GM23248 (cell line): ENCODE measurements around the gene NUP214. TPM values are rescaled to one million over a fixed set of nuclear protein-coding genes. Genes with fewer than 3 reads are reported as not detected.

ENCODE experiments used
- DNase-seq: peaks from one replicate; pipeline ENCODE4 v3.0.0-alpha.2; 2015
- H2AFZ ChIP-seq: fragments of 200-600 bp; sonication (generic); 2 replicates; pipeline ENCODE4 v1.6.1; 2016; ENCODE audit warnings: antibody characterized with exemption
- H3F3A ChIP-seq: fragments of 200-600 bp; sonication (generic); 2 replicates; pipeline ENCODE4 v1.6.1; 2016; ENCODE audit warnings: mild to moderate bottlenecking, antibody characterized with exemption, mixed run types; ENCODE audit not compliant: insufficient read depth
- H3K27ac ChIP-seq: fragments of 200-600 bp; sonication (generic); 2 replicates; pipeline ENCODE4 v1.5.1; 2016; ENCODE audit warnings: mild to moderate bottlenecking
- H3K27me3 ChIP-seq: fragments of 200-600 bp; sonication (generic); replicated peaks from 2 replicates; pipeline ENCODE4 v1.6.1; 2016; ENCODE audit warnings: mild to moderate bottlenecking; ENCODE audit not compliant: insufficient read depth
- H3K36me3 ChIP-seq: fragments of 200-600 bp; sonication (generic); 2 replicates; pipeline ENCODE4 v1.6.1; 2016; ENCODE audit warnings: low read depth, mild to moderate bottlenecking
- H3K4me1 ChIP-seq: fragments of 200-600 bp; sonication (generic); 2 replicates; pipeline ENCODE4 v1.6.1; 2016; ENCODE audit warnings: mild to moderate bottlenecking; ENCODE audit not compliant: insufficient read depth
- H3K4me2 ChIP-seq: fragments of 200-600 bp; sonication (generic); one replicate; pipeline ENCODE4 v1.6.1; 2016; ENCODE audit warnings: mild to moderate bottlenecking; ENCODE audit not compliant: unreplicated experiment
- H3K4me3 ChIP-seq: fragments of 200-600 bp; sonication (generic); 2 replicates; pipeline ENCODE4 v1.5.1; 2016; ENCODE audit warnings: mild to moderate bottlenecking
- H3K79me2 ChIP-seq: fragments of 200-600 bp; sonication (generic); 2 replicates; pipeline ENCODE4 v1.6.1; 2016; ENCODE audit warnings: mild to moderate bottlenecking; ENCODE audit not compliant: insufficient read depth
- H3K9ac ChIP-seq: fragments of 200-600 bp; sonication (generic); 2 replicates; pipeline ENCODE4 v1.6.1; 2016; ENCODE audit warnings: mild to moderate bottlenecking
- H3K9me2 ChIP-seq: fragments of 200-600 bp; sonication (generic); 2 replicates; pipeline ENCODE4 v1.6.1; 2016; ENCODE audit warnings: mixed run types, mild to moderate bottlenecking, moderate library complexity; ENCODE audit not compliant: insufficient read depth
- H3K9me3 ChIP-seq: fragments of 200-600 bp; sonication (generic); one replicate; pipeline ENCODE4 v1.6.1; 2017; ENCODE audit warnings: low read depth
- H4K20me1 ChIP-seq: fragments of 200-600 bp; sonication (generic); 2 replicates; pipeline ENCODE4 v1.6.0; 2016; ENCODE audit not compliant: insufficient read depth
- EZH2 ChIP-seq: fragments of 200-600 bp; sonication (generic); IDR thresholded peaks from 2 replicates; pipeline ENCODE4 v1.6.1; 2018; ENCODE audit warnings: antibody characterized with exemption, mild to moderate bottlenecking; ENCODE audit not compliant: insufficient read depth, poor library complexity, severe bottlenecking
- EZH2phosphoT487 ChIP-seq: fragments of 200-600 bp; sonication (generic); IDR thresholded peaks from 2 replicates; pipeline ENCODE4 v1.6.1; 2018; ENCODE audit warnings: antibody characterized with exemption, moderate library complexity, mild to moderate bottlenecking, low read depth; ENCODE audit not compliant: insufficient read depth
- WGBS, 2 experiments: methylation state at CpG; one replicate each; pipeline ENCODE4 v1.1.6; 2015 to 2017; ENCODE audit warnings: low lambda C conversion rate in 2 of 2, low coverage in 1 of 2; ENCODE audit errors: missing lambda C conversion rate in 2 of 2; 5-methylcytosine and 5-hydroxymethylcytosine counted together
- in situ Hi-C: fragments of 300-500 bp; cut with MboI; formaldehyde crosslinking; loops from 2 replicates; pipeline ENCODE4 v1.15.0; 2020
- polyA plus RNA-seq: library from polyadenylated mRNA; unstranded; fragments of >200 nt; fragmentation: Nextera tagmentation; extraction: Ambion mirVana; gene quantifications from 2 replicates; pipeline ENCODE4 v1.2.1, GENCODE V29; 2016
- total RNA-seq: library from RNA; depleted of rRNA; stranded (reverse); fragments of >200 nt; shearing (Covaris generic); gene quantifications from 2 replicates; pipeline ENCODE4 v1.2.3, GENCODE V29; 2014

NUP214 gene
- total and polyA plus RNA-seq, 2 experiments from 2014 or later: 13.1 to 14.3 TPM

DNA sequence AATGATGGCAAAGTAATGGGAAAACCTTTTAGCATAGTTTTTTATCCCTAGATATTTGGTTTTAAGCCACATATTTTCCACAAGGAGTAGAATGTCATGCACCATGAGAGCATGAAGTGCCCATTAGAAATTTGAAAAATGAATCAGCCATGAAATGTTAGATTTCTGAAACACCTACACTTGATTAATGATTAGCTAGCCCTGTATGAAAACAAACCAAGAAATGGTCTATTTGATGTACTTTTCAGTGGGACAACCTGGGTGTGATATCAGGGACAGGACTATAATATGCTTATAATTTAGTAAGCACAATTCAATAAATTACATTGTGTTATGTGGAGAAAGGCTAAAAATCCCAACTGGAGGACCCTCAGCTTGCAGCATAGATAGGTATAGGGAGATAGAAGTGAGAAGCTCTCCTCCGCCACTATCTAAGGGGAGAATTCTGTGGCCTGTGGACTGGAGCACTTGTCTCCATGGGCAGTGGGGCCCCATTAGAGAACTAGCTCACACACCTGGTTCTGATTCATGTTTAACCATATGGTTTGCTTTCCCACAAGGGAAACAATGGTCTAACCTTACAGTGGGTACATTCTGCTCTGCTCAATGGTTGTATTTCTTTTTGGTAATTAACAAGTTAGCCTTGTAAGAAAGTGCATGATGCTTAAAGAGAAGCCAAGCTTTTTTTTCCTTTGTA lies 35.2 kb downstream of the NUP214 start:
- DNase-seq: no peak
- Histone ChIP-seq H3K9ac (no peak overlapping the region), H3K36me3 (peaks cover 59% of the 10 kb centered on the region), H3K79me2 (peaks cover 28% of the 10 kb centered on the region), H3K4me1 (no peaks in the 10 kb centered on the region), H2AFZ (no peak overlapping the region), H3K9me3 (no peaks in the 10 kb centered on the region), H3K4me3 (no peak overlapping the region), H3K4me2 (no peak overlapping the region), H3F3A (no peaks in the 10 kb centered on the region), H3K27me3 (no peaks in the 10 kb centered on the region), H3K27ac (no peak overlapping the region), H4K20me1 (no peaks in the 10 kb centered on the region), H3K9me2 (no peaks in the 10 kb centered on the region)
- WGBS, 2 experiments: 100% methylated on average over 1 of the region's 1 CpG
- TF ChIP-seq EZH2: no peak
- no peak for TF ChIP-seq EZH2phosphoT487
- in situ Hi-C loops: no loop called here

DNA sequence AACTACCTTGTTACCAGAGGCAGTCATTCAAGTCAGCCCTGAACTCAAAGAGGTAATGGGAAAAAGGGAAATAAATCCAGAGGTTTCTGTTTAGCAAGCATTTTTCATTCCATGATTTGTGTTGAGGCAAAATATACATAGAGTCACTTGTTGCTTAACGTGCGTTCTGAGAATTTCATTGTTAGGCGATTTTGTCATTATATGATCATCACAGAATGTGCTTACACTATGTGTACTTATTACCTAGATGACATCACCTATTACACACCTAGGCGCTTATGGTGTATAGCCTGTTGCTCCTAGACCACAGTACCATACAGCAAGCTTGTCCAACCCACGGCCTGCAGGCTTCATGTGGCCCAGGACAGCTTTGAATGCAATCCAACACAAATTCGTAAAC lies 36.2 kb downstream of the NUP214 start:
- no peaks in the 10 kb centered on the region for H3K9me2 ChIP-seq
- DNase-seq: no peak
- H3F3A ChIP-seq: no peaks in the 10 kb centered on the region
- no peaks in the 10 kb centered on the region for H4K20me1 ChIP-seq
- 90 to 93% methylated on average over 6 of the region's 6 CpGs for WGBS, 2 experiments
- H2AFZ ChIP-seq: no peak overlapping the region
- H3K27me3 ChIP-seq: no peaks in the 10 kb centered on the region
- H3K4me3 ChIP-seq: no peak overlapping the region
- peaks cover 28% of the 10 kb centered on the region; the same call in 1 of the 2 replicates for H3K79me2 ChIP-seq
- TF ChIP-seq EZH2phosphoT487: no peak
- no peaks in the 10 kb centered on the region for H3K4me1 ChIP-seq
- no peak overlapping the region for H3K9ac ChIP-seq
- H3K36me3 ChIP-seq: peaks cover 63% of the 10 kb centered on the region
- H3K9me3 ChIP-seq: no peaks in the 10 kb centered on the region
- in situ Hi-C loops: no loop called here
- no peak overlapping the region for H3K27ac ChIP-seq
- no peak overlapping the region for H3K4me2 ChIP-seq

GRCh38 chr9:131162886-131163285 lies 37.5 kb downstream of the NUP214 start:
- Histone ChIP-seq H3K4me2 (no peak overlapping the region), H3K79me2 (peaks cover 27% of the 10 kb centered on the region; the same call in 1 of the 2 replicates), H3F3A (no peaks in the 10 kb centered on the region), H3K9me3 (no peaks in the 10 kb centered on the region), H3K27ac (no peak overlapping the region), H3K4me3 (no peak overlapping the region), H3K9me2 (no peaks in the 10 kb centered on the region), H3K9ac (no peak overlapping the region), H4K20me1 (no peaks in the 10 kb centered on the region), H2AFZ (no peak overlapping the region), H3K27me3 (no peaks in the 10 kb centered on the region), H3K36me3 (peaks cover 61% of the 10 kb centered on the region), H3K4me1 (no peaks in the 10 kb centered on the region)
- DNase-seq: no peak
- in situ Hi-C loops: no loop called here
- TF ChIP-seq EZH2 (no peak), EZH2phosphoT487 (no peak)
- 94 to 97% methylated on average over 4 of the region's 4 CpGs for WGBS, 2 experiments

- in situ Hi-C loops: no loop called here
- DNase-seq: no peak
- Histone ChIP-seq H3K36me3 (peaks cover 47% of the 10 kb centered on the region), H3F3A (no peaks in the 10 kb centered on the region), H4K20me1 (no peaks in the 10 kb centered on the region), H3K4me3 (no peak overlapping the region), H3K9me3 (no peaks in the 10 kb centered on the region), H3K27me3 (no peaks in the 10 kb centered on the region), H3K79me2 (peaks cover 41% of the 10 kb centered on the region), H3K9me2 (no peaks in the 10 kb centered on the region), H3K4me1 (no peaks in the 10 kb centered on the region), H2AFZ (no peak overlapping the region), H3K4me2 (no peak overlapping the region), H3K27ac (no peak overlapping the region), H3K9ac (no peak overlapping the region)
- TF ChIP-seq EZH2: no peak
- TF ChIP-seq EZH2phosphoT487: no peak
Observed at GRCh38 chr9:131165523-131165922, 40.1 kb downstream of the NUP214 start.
